NB4 (cell line): Measurements from ENCODE around the gene LRIG1.

Experiments
- DNase-seq: peaks from one replicate; pipeline ENCODE4 v3.0.0; 2010; ENCODE audit warnings: low read depth
- H3K4me3 ChIP-seq: one replicate; pipeline ENCODE4 v1.5.1; 2011; ENCODE audit warnings: mild to moderate bottlenecking, low read depth, low read length, moderate library complexity
- MYC ChIP-seq: IDR thresholded peaks from 2 replicates; pipeline ENCODE4 v1.6.1; 2011; ENCODE audit warnings: low read depth, low read length
- POLR2A ChIP-seq: IDR thresholded peaks from 2 replicates; pipeline ENCODE4 v1.6.1; 2011; ENCODE audit warnings: mild to moderate bottlenecking; ENCODE audit not compliant: insufficient read length; ENCODE audit errors: extremely low read depth
- TF ChIP-seq, protein P1 (sequence below): IDR thresholded peaks from 2 replicates; pipeline ENCODE4 v1.6.1; 2011; ENCODE audit warnings: low read depth, low read length
- TF ChIP-seq, protein P2 (sequence below): IDR thresholded peaks from one replicate; pipeline ENCODE4 v1.5.1; 2012; ENCODE audit warnings: low read depth, low read length

Gene LRIG1

DNA sequence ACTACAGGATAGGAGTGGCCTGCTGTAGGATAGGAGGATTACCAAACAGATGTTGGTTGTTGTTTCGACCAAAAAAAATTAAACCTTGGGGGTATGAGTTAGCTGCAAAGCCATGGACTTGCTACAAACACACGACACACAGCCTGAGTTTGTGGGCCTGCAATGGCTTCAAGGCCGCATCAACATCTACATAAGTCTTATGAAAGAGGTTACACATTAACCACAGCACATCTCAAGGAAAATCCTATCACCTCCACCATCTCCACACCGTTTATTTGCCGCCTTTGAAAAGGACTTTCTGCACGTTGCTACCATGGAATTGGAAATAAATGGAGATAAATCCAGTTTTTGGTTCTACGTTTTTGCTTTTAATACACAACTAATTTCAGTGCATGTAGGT is 23.0 kb downstream of the LRIG1 start:
- no peak overlapping the region for H3K4me3 ChIP-seq
- no peak for DNase-seq
- TF ChIP-seq, protein P1, sequence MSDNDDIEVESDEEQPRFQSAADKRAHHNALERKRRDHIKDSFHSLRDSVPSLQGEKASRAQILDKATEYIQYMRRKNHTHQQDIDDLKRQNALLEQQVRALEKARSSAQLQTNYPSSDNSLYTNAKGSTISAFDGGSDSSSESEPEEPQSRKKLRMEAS = no peak
- TF ChIP-seq POLR2A = no peak
- no peak for TF ChIP-seq MYC
- TF ChIP-seq, protein P2, sequence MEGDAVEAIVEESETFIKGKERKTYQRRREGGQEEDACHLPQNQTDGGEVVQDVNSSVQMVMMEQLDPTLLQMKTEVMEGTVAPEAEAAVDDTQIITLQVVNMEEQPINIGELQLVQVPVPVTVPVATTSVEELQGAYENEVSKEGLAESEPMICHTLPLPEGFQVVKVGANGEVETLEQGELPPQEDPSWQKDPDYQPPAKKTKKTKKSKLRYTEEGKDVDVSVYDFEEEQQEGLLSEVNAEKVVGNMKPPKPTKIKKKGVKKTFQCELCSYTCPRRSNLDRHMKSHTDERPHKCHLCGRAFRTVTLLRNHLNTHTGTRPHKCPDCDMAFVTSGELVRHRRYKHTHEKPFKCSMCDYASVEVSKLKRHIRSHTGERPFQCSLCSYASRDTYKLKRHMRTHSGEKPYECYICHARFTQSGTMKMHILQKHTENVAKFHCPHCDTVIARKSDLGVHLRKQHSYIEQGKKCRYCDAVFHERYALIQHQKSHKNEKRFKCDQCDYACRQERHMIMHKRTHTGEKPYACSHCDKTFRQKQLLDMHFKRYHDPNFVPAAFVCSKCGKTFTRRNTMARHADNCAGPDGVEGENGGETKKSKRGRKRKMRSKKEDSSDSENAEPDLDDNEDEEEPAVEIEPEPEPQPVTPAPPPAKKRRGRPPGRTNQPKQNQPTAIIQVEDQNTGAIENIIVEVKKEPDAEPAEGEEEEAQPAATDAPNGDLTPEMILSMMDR = no peak

DNA sequence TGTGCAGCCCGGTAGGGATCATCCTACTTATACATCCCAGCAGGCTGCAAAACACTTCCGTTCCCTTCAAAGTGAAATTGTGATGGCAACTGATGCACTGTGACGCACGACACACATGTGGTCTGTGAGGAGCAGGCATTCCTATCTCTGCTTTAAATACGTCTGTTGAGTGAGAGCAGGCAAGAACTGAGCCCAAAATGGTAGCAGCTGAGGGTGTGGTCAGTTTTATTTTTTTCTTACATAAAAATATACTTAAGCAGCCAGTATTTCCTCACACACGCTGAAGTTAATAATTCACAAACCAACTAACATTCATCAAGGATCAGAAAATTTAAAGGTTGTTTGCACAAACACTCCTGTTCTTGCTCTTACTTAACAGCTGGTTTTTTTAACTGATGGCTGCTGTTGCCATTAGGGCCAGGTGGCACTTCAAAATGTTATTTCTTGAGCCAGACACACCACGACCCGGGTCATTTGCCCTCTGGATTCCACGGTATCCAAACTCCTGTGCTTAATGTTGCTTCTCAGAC is 23.9 kb downstream of the LRIG1 start:
- H3K4me3 ChIP-seq = no peak overlapping the region
- TF ChIP-seq, protein P1 = no peak
- TF ChIP-seq POLR2A (no peak), MYC (no peak)
- TF ChIP-seq, protein P2 = no peak
- DNase-seq = no peak

DNA sequence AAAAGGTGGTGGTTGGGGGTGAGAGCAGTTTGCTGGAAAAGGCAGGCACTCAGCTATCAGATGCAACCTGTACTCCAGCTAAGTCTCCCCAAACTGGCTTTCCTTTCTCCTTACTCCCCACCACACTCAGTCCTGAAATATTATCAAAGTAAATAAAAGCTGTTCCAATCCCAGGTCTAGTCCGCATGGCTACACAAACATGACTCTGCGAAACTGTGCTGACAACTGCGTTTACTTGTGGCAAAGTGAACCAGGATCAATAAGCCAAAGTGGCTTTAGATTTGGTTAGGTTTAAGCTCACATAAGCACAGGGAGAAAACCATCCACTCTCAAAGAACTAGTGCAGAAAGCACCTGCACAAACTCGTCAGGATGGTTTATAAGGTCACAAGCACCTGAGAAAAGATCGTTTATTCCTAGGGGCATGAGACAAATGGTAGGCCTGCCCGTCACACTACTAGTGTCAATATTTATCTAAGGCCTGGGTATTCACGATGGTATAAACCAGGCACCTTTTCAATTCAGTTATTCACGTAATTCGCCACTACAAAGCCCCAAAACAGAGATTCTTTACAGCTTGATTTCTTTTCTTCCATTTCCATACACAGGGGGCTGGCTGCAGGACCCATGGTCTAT is 25.3 kb downstream of the LRIG1 start:
- TF ChIP-seq POLR2A = no peak
- TF ChIP-seq, protein P2 = no peak
- DNase-seq = no peak
- H3K4me3 ChIP-seq = no peak overlapping the region

DNA sequence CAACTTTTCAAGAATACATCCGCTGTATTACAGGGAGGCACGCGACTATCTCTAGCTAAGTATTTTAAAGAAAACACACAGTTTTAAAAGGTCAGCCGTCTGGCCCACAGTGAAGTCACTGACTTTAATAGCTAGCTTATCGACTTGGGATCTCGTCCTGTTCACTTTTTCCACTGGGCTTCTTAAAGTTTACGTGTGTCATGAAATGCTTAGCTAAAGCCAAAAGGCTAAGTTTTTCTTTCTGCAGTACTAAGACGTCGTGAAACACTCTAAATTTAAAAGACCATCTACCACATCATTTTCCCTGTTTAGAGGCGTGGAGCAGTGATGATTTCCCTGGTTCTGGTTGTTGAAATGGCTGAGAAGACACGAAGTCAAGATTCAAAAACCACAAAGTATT is 27.1 kb downstream of the LRIG1 start:
- no peak overlapping the region for H3K4me3 ChIP-seq
- TF ChIP-seq POLR2A (no peak), MYC (no peak)
- TF ChIP-seq, protein P2 = no peak
- TF ChIP-seq, protein P1 = no peak
- no peak for DNase-seq

DNA sequence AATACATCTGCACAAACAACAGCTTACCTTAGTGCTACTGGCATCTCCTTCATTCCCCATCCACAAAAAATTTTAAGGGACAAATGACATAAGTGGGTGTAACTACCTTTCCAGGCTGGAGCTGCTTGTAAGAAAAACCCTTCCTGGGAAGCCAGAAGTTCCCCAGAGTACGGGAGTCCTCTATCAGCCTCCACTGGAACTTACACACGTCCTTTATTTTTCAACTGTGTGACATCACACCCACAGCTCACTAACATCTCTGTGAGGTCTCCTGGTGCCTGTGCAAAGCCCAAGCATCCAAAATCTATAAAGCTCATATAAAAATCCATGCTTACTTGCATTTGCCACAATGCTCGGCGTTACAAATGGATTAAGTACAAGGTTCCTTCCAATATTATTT is 27.6 kb downstream of the LRIG1 start:
- H3K4me3 ChIP-seq = no peak overlapping the region
- no peak for DNase-seq
- TF ChIP-seq, protein P1 = no peak
- no peak for TF ChIP-seq POLR2A
- no peak for TF ChIP-seq MYC
- TF ChIP-seq, protein P2 = no peak
